Measurements from ENCODE around the gene UCP2.

Gene UCP2

GRCh38 chr11:74000307-74001133 is 17.9 kb upstream of the UCP2 start:
- peaks cover 4% of the 10 kb centered on the region; the same call in 1 of the 2 replicates for H3K36me3 ChIP-seq (ENCODE audit: insufficient read depth, low read length)
- TF ChIP-seq EZH2 (IDR thresholded peaks at IDR 0.05) (no peak), POLR2AphosphoS5 (IDR thresholded peaks at IDR 0.05; ENCODE audit: borderline replicate concordance, low read depth, low read length) (no peak), FOXP2 (optimal IDR thresholded peaks at IDR 0.05; ENCODE audit: control extremely low read depth, extremely low read length, insufficient read depth) (no peak)
- no peak overlapping the region for H3K9ac ChIP-seq (ENCODE audit: insufficient read length)
- DNase-seq (ENCODE audit: low read depth, low spot score): no peak
- no peak overlapping the region for H3K27ac ChIP-seq
- no peak overlapping the region for H3K4me3 ChIP-seq
- no peaks in the 10 kb centered on the region for H3K9me3 ChIP-seq (ENCODE audit: low read depth, low read length)

- TF ChIP-seq FOXP2 (optimal IDR thresholded peaks at IDR 0.05; ENCODE audit: control extremely low read depth, extremely low read length, insufficient read depth): no peak
- TF ChIP-seq EZH2 (IDR thresholded peaks at IDR 0.05): no peak
- no peak for TF ChIP-seq POLR2AphosphoS5 (IDR thresholded peaks at IDR 0.05; ENCODE audit: borderline replicate concordance, low read depth, low read length)
- H3K36me3 ChIP-seq (ENCODE audit: insufficient read depth, low read length): peaks cover 4% of the 10 kb centered on the region; the same call in 1 of the 2 replicates
- no peak overlapping the region for H3K9ac ChIP-seq (ENCODE audit: insufficient read length)
- DNase-seq (ENCODE audit: low read depth, low spot score): no peak
- H3K9me3 ChIP-seq (ENCODE audit: low read depth, low read length): no peaks in the 10 kb centered on the region
- no peak overlapping the region for H3K4me3 ChIP-seq
- H3K27ac ChIP-seq: no peak overlapping the region
Observed at GRCh38 chr11:73999581-74000306, 17.1 kb upstream of the UCP2 start.

GRCh38 chr11:73998846-73999575 is 16.4 kb upstream of the UCP2 start:
- Histone ChIP-seq H3K9me3 (ENCODE audit: low read depth, low read length) (no peaks in the 10 kb centered on the region), H3K27ac (no peak overlapping the region), H3K36me3 (ENCODE audit: insufficient read depth, low read length) (peaks cover 4% of the 10 kb centered on the region; the same call in 1 of the 2 replicates), H3K4me3 (no peak overlapping the region), H3K9ac (ENCODE audit: insufficient read length) (no peak overlapping the region)
- TF ChIP-seq POLR2AphosphoS5 (IDR thresholded peaks at IDR 0.05; ENCODE audit: borderline replicate concordance, low read depth, low read length) (no peak), EZH2 (IDR thresholded peaks at IDR 0.05) (no peak), FOXP2 (optimal IDR thresholded peaks at IDR 0.05; ENCODE audit: control extremely low read depth, extremely low read length, insufficient read depth) (no peak)
- DNase-seq (ENCODE audit: low read depth, low spot score): no peak

GRCh38 chr11:73997120-73997770 is 14.6 kb upstream of the UCP2 start:
- Histone ChIP-seq H3K9ac (ENCODE audit: insufficient read length) (no peak overlapping the region), H3K9me3 (ENCODE audit: low read depth, low read length) (no peaks in the 10 kb centered on the region), H3K36me3 (ENCODE audit: insufficient read depth, low read length) (no peaks in the 10 kb centered on the region), H3K4me3 (no peak overlapping the region), H3K27ac (no peak overlapping the region)
- no peak for TF ChIP-seq EZH2 (IDR thresholded peaks at IDR 0.05)
- TF ChIP-seq POLR2AphosphoS5 (IDR thresholded peaks at IDR 0.05; ENCODE audit: borderline replicate concordance, low read depth, low read length): no peak
- no peak for TF ChIP-seq FOXP2 (optimal IDR thresholded peaks at IDR 0.05; ENCODE audit: control extremely low read depth, extremely low read length, insufficient read depth)
- DNase-seq (ENCODE audit: low read depth, low spot score): no peak

- TF ChIP-seq POLR2AphosphoS5 (IDR thresholded peaks at IDR 0.05; ENCODE audit: borderline replicate concordance, low read depth, low read length) (no peak), EZH2 (IDR thresholded peaks at IDR 0.05) (no peak), FOXP2 (optimal IDR thresholded peaks at IDR 0.05; ENCODE audit: control extremely low read depth, extremely low read length, insufficient read depth) (no peak)
Observed at GRCh38 chr11:73996161-73996747, 13.6 kb upstream of the UCP2 start.

GRCh38 chr11:73995731-73996130 is 13.1 kb upstream of the UCP2 start:
- no peaks in the 10 kb centered on the region for H3K9me3 ChIP-seq (ENCODE audit: low read depth, low read length)
- H3K27ac ChIP-seq: no peak overlapping the region
- no peak for DNase-seq (ENCODE audit: low read depth, low spot score)
- no peak overlapping the region for H3K9ac ChIP-seq (ENCODE audit: insufficient read length)
- H3K4me3 ChIP-seq: no peak overlapping the region
- no peak for TF ChIP-seq FOXP2 (optimal IDR thresholded peaks at IDR 0.05; ENCODE audit: control extremely low read depth, extremely low read length, insufficient read depth)
- TF ChIP-seq EZH2 (IDR thresholded peaks at IDR 0.05): no peak
- TF ChIP-seq POLR2AphosphoS5 (IDR thresholded peaks at IDR 0.05; ENCODE audit: borderline replicate concordance, low read depth, low read length): no peak
- no peaks in the 10 kb centered on the region for H3K36me3 ChIP-seq (ENCODE audit: insufficient read depth, low read length)

More at GRCh38 chr11:73996161-73996747, 13.6 kb upstream of the UCP2 start:
- Histone ChIP-seq H3K4me3 (no peak overlapping the region), H3K27ac (no peak overlapping the region), H3K9ac (ENCODE audit: insufficient read length) (no peak overlapping the region), H3K36me3 (ENCODE audit: insufficient read depth, low read length) (no peaks in the 10 kb centered on the region), H3K9me3 (ENCODE audit: low read depth, low read length) (no peaks in the 10 kb centered on the region)
- no peak for DNase-seq (ENCODE audit: low read depth, low spot score)

GRCh38 chr11:73995247-73995646 is 12.6 kb upstream of the UCP2 start:
- Histone ChIP-seq H3K9ac (ENCODE audit: insufficient read length) (no peak overlapping the region), H3K4me3 (no peak overlapping the region), H3K9me3 (ENCODE audit: low read depth, low read length) (no peaks in the 10 kb centered on the region), H3K27ac (no peak overlapping the region), H3K36me3 (ENCODE audit: insufficient read depth, low read length) (no peaks in the 10 kb centered on the region)
- TF ChIP-seq POLR2AphosphoS5 (IDR thresholded peaks at IDR 0.05; ENCODE audit: borderline replicate concordance, low read depth, low read length) (no peak), FOXP2 (optimal IDR thresholded peaks at IDR 0.05; ENCODE audit: control extremely low read depth, extremely low read length, insufficient read depth) (no peak), EZH2 (IDR thresholded peaks at IDR 0.05) (no peak)
- no peak for DNase-seq (ENCODE audit: low read depth, low spot score)
